IPS DF 6.9 (cell line): Measurements from ENCODE around the gene KMT2C.
"Not testable (repeated sequence)": the region's sequence is repeated elsewhere in the genome, so short reads cannot be mapped to it uniquely, and the experiment has no call there.

Source experiments
- DNase-seq: peaks from one replicate; pipeline ENCODE4 v3.0.0-alpha.2; 2013; ENCODE audit warnings: low read depth, low spot score
- H3K27ac ChIP-seq: one replicate; pipeline ENCODE4 v1.5.1; 2013; ENCODE audit warnings: low read length, control low read depth
- H3K27me3 ChIP-seq: 2 replicates; pipeline ENCODE4 v1.6.1; 2013; ENCODE audit warnings: mild to moderate bottlenecking, low read length; ENCODE audit not compliant: control insufficient read depth, insufficient read depth
- H3K36me3 ChIP-seq: 2 replicates; pipeline ENCODE4 v1.6.1; 2013; ENCODE audit warnings: low read length; ENCODE audit not compliant: control insufficient read depth, insufficient read depth
- H3K4me1 ChIP-seq: 2 replicates; pipeline ENCODE4 v1.6.1; 2013; ENCODE audit warnings: low read length; ENCODE audit not compliant: control insufficient read depth, insufficient read depth
- H3K4me3 ChIP-seq: 2 replicates; pipeline ENCODE4 v1.5.1; 2013; ENCODE audit warnings: mild to moderate bottlenecking, low read length
- H3K9me3 ChIP-seq: 2 replicates; pipeline ENCODE4 v1.6.1; 2013; ENCODE audit warnings: low read length, inconsistent platforms; ENCODE audit not compliant: control insufficient read depth, insufficient read depth
- WGBS: extraction: QIAGEN DNeasy Blood & Tissue Kit; methylation state at CpG from one replicate; pipeline ENCODE4 v1.1.7; 2013; ENCODE audit warnings: mixed read lengths, missing lambda C conversion rate; ENCODE audit not compliant: insufficient read length, insufficient coverage; 5-methylcytosine and 5-hydroxymethylcytosine counted together

The KMT2C gene

DNA sequence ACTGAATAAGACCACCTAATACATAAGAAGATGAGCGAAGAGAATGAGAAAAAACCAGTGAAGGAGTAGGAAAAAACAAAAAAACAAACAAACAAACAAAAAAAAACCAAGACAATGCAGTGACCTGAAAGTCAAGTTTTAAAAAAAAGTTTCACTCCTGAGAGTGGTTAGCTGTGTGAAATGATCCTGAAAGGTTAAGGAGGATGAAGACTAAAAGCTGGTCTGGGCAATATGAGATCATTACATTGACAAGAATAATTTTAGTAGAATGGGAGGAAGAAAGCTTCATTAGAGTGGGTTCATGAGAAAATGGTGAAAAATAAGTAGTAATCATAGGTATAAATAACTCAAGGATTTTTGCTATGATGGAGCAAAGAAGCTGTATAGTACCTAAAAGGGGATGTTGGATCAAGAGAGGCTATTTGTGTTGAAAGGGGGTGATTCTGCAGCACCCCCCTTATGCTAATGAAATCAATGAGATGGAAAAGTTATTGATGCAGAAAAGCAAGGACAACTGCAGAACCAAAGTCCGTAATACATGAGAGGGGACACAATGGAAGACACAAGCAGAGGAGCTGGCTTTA lies 80.2 kb downstream of the KMT2C start:
- no peaks in the 10 kb centered on the region for H3K36me3 ChIP-seq
- no CpG with 5 or more reads among the region's 2 CpGs for whole genome bisulfite sequencing
- no peak overlapping the region for H3K4me3 ChIP-seq
- H3K27me3 ChIP-seq: no peaks in the 10 kb centered on the region
- DNase-seq: no peak
- H3K27ac ChIP-seq: no peak overlapping the region
- no peaks in the 10 kb centered on the region for H3K9me3 ChIP-seq
- H3K4me1 ChIP-seq: no peaks in the 10 kb centered on the region

DNA sequence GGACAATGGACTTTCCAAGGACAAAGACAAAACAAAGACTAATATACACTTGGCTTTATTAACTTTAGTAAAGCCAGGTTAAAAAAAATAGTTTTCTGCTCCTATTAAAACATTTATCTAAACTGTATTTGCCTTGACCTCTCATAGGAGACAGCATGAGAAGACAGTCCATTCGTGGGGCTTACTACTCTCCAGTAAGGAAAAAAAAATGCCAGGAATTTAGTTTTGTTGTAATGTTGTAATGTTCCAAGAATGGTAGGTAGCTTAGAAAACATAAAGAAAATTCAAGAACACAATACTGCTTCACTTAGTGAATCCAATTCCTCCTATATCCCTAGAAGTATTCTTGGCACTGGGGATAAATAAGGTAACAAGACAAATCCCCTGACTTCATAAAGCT lies 81.7 kb downstream of the KMT2C start:
- Histone ChIP-seq H3K27me3 (no peaks in the 10 kb centered on the region), H3K4me1 (no peaks in the 10 kb centered on the region), H3K27ac (no peak overlapping the region), H3K9me3 (no peaks in the 10 kb centered on the region), H3K36me3 (no peaks in the 10 kb centered on the region), H3K4me3 (no peak overlapping the region)
- WGBS: no CpG with 5 or more reads among the region's 1 CpG
- no peak for DNase-seq

DNA sequence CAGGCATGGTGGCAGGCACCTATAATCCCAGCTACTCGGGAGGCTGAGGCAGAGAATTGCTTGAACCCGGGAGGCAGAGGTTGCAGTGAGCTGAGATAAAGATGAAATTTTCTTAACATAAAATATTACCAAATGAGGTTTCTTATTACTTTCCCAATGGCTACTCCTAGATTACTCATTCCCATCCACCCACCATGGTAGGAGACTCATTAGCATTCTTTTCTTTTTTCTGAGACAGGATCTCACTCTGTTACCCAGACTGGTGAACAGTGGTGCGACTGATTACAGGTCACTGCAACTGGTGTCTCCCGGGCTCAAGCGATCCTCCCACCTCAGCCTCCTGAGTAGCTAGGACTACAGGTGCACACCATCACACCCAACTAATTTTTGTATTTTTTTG lies 82.5 kb downstream of the KMT2C start:
- not testable (repeated sequence) for H3K4me3 ChIP-seq, H3K27ac ChIP-seq, H3K36me3 ChIP-seq, H3K9me3 ChIP-seq, DNase-seq, H3K27me3 ChIP-seq, H3K4me1 ChIP-seq
- no CpG with 5 or more reads among the region's 5 CpGs for WGBS

DNA sequence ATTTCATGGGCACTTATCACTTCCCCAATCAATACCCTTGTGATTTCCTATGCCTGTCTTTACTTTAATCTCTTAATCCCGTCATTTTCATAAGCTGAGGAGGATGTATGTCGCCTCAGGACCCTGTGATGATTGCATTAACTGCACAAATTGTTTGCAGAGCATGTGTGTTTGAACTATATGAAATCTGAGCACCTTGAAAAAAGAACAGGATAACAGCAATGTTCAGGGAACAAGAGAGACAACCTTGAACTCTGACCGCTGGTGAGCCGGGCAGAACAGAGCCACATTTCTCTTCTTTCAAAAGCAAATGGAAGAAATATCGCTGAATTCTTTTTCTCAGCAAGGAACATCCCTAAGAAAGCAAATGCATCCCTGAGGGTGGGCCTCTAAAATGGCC lies 84.1 kb downstream of the KMT2C start:
- H3K4me1 ChIP-seq, H3K27me3 ChIP-seq, DNase-seq, H3K27ac ChIP-seq, H3K36me3 ChIP-seq, H3K9me3 ChIP-seq, H3K4me3 ChIP-seq: not testable (repeated sequence)
- no CpG with 5 or more reads among the region's 5 CpGs for WGBS

DNA sequence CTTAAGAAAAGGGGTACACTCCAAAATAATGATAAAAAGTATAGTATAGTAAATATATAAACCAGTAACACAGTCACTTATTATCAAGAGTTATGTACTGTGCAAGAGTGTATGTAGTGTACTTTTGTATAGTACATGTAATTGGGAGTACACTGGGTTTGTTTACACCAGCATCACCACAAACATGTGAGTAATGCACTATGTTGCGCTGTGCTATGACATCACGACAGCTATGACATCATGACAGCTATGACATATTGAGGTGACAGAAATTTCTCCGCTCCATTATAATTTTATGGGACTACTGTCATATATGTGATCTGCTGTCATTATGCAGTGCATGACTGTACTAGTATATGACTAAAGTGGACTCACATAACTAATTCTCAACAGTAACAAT lies 84.6 kb downstream of the KMT2C start:
- no peaks in the 10 kb centered on the region for H3K4me1 ChIP-seq
- H3K27ac ChIP-seq: no peak overlapping the region
- H3K27me3 ChIP-seq: no peaks in the 10 kb centered on the region
- DNase-seq: no peak
- H3K36me3 ChIP-seq: no peaks in the 10 kb centered on the region
- no CpG with 5 or more reads among the region's 3 CpGs for WGBS
- no peaks in the 10 kb centered on the region for H3K9me3 ChIP-seq
- no peak overlapping the region for H3K4me3 ChIP-seq

DNA sequence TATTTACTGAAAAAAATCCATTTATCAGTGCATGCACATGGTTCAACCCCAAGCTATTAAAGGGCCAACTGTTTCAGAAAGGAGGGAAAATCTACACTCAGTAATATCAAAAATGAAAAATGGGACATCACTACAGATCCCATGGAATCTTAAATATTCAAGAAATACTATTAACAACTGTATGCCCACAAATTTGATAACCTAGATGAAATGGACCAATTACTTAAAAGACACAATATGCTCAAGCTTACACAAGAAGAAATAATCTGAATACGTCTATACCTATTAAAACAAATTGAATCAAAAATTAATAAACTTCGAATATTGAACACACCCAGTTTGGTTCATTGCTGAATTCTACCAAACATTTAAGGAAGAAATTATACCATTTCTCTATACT lies 87.9 kb downstream of the KMT2C start:
- Histone ChIP-seq H3K36me3 (no peaks in the 10 kb centered on the region), H3K4me3 (no peak overlapping the region), H3K9me3 (no peaks in the 10 kb centered on the region), H3K27ac (no peak overlapping the region), H3K4me1 (no peaks in the 10 kb centered on the region), H3K27me3 (no peaks in the 10 kb centered on the region)
- 100% methylated on average over 2 of the region's 2 CpGs for whole genome bisulfite sequencing
- no peak for DNase-seq

DNA sequence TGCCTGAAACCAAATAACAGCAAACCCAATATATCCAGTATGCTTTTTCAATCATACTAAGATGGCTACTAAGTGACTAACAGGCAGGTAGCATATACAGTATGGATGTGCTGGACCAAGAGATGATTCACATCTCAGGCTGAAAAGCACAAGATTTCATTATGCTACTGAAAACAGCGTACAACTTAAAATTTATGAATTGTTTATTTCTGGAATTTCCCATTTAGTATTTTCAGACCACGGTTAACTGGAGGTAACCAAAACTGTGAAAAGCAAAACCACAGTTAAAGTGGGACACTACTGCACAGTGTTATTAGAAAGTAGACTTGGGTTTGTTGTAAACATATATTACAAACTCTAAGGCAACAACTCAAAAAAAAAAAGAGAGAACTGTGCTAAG lies 91.5 kb downstream of the KMT2C start:
- Histone ChIP-seq H3K9me3 (no peaks in the 10 kb centered on the region), H3K36me3 (no peaks in the 10 kb centered on the region), H3K4me3 (no peak overlapping the region), H3K4me1 (no peaks in the 10 kb centered on the region), H3K27ac (no peak overlapping the region), H3K27me3 (no peaks in the 10 kb centered on the region)
- no CpG with 5 or more reads among the region's 2 CpGs for WGBS
- no peak for DNase-seq

DNA sequence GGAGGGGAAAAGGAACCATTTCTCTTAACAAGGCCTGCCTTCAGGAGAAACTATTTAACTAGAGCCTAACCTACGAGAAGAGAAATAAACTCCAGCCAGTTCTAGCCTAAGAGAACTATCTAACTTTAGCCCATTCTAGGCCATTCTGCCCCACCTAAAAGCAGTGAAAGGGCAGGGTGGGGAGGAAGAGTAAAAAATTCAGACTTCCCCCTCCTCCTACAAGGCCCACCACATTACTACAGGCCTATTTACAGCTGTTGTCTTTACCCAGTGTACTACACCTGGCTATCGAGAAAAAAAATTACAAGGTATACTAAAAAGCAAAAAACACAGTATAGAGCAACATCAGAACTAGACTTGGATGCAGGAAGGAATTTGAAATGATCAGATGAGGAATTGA lies 93.0 kb downstream of the KMT2C start:
- no peak overlapping the region for H3K27ac ChIP-seq
- H3K27me3 ChIP-seq: no peaks in the 10 kb centered on the region
- no CpG with 5 or more reads among the region's 2 CpGs for WGBS
- no peaks in the 10 kb centered on the region for H3K36me3 ChIP-seq
- no peak overlapping the region for H3K4me3 ChIP-seq
- no peaks in the 10 kb centered on the region for H3K9me3 ChIP-seq
- H3K4me1 ChIP-seq: no peaks in the 10 kb centered on the region
- DNase-seq: no peak

DNA sequence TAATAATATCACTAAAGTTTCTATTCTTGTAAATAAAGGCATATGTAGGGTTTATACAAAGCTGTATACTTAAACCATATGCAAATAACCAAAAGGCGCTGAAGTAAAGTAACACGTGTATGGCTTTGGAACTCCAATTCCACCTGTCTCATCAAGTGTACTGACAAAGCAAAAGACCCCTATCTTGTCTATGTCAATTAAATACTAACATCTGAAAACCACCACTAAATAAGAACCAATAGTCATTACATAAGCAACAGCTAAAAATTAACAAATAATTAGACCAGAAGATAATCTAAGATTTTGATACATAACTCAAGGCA lies 93.9 kb downstream of the KMT2C start:
- no peaks in the 10 kb centered on the region for H3K4me1 ChIP-seq
- no peak for DNase-seq
- no peaks in the 10 kb centered on the region for H3K9me3 ChIP-seq
- no peaks in the 10 kb centered on the region for H3K36me3 ChIP-seq
- H3K27me3 ChIP-seq: no peaks in the 10 kb centered on the region
- WGBS: no CpG with 5 or more reads among the region's 2 CpGs
- no peak overlapping the region for H3K4me3 ChIP-seq
- no peak overlapping the region for H3K27ac ChIP-seq

DNA sequence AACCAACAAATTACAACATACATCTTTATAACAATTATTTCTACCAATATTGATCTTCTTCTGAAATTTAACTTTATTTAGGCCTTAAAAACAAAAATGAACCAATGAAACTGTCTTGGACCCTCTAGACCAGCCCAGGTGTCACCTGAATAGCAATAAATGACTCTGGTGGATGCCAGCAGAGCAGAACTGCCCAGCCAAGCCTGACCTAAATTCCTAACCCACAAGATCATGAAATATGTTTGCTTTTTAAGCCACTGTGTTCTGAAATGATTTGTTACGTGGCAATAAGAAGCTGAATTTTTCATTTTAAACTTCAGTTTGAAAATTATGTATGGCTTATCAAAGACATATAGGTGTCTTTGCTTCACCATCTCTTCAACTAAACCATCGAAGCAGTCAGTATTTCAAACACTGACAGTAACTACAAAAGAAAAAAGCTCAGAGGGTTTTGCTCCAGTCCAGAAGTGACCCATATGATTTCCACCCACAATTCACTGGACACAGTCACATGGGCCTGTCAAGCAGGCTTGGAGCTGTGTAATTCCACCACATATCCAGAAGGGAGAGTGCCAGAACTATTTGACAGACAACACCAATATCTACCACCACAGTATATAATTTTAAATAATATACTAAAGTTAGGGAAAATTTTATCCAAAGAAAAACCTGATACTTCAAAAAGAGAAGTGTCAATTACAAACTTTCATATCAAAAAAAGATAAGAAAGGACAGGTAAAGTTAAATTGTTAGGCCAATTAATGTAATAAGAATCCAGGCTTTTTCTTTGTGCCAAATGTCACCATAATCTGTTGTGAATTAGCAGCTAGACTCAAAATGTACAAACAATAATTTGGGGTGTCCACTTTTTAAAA lies 94.5 kb downstream of the KMT2C start:
- H3K4me3 ChIP-seq: no peak overlapping the region
- no peaks in the 10 kb centered on the region for H3K9me3 ChIP-seq
- H3K36me3 ChIP-seq: no peaks in the 10 kb centered on the region
- WGBS: no CpG with 5 or more reads among the region's 2 CpGs
- no peaks in the 10 kb centered on the region for H3K4me1 ChIP-seq
- no peak overlapping the region for H3K27ac ChIP-seq
- H3K27me3 ChIP-seq: no peaks in the 10 kb centered on the region
- DNase-seq: no peak

DNA sequence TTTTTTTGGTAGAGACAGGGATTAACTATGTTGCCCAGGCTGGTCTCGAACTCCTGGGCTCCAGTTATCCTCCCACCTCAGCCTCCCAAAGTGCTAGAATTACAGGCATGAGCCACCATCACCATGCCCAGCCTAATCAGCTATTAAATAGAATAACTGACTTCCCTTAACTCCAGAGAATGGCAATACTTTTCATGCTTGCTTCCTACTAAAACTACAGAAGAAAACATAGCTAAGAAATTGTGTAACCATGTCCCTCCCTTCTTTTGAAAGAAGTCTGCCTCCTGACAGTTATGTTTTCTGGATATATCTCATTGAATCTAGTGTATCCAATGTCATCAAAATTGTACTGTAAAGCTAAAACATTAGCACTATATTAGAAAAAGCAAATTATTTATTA lies 95.6 kb downstream of the KMT2C start:
- no CpG with 5 or more reads among the region's 1 CpG for WGBS
- Histone ChIP-seq H3K4me3 (no peak overlapping the region), H3K9me3 (no peaks in the 10 kb centered on the region), H3K27ac (no peak overlapping the region), H3K4me1 (no peaks in the 10 kb centered on the region), H3K36me3 (no peaks in the 10 kb centered on the region), H3K27me3 (no peaks in the 10 kb centered on the region)
- DNase-seq: no peak
